HG03060 (cell line): Measurements from ENCODE around the gene B3GALT4.

Experiments used
- ATAC-seq: cut with Tn5 transposase; IDR thresholded peaks from one replicate; pipeline ENCODE4 v1.9.1; 2021; ENCODE audit warnings: low read depth, moderate number of reproducible peaks; ENCODE audit not compliant: unreplicated experiment

B3GALT4 gene

GRCh38 chr6:33288921-33289783 is 12.2 kb downstream of the B3GALT4 start, which contains the start of the genes PFDN6 and WDR46:
Gene PFDN6 (plus strand): TSS chr6:33289601. CDS start chr6:33289857, 256 bp downstream.
Gene WDR46 (minus strand): TSS chr6:33289239. CDS start chr6:33289170, 69 bp downstream.
- peak; percentile 69 for ATAC-seq

DNA sequence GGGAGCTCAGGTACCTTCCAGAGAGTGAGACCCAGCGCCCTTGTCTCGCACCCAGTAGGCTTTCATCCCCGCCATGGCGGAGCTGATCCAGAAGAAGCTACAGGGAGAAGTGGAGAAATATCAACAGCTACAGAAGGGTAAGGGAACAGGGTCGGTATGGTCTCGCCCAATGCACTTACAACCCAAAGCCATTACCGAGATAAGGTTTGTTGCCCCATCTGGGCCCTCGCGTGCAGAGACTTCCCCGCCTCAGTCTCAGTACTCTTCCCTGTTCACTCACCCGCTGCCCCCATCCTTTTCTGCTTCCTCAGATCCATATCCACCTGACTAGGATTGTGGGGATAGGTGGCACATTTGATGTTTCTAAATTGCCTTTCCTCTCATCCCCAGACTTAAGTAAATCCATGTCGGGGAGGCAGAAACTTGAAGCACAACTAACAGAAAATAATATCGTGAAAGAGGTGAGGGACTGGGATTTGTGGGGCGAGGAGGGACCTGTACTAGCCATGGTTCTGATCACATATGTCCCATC is 12.9 kb downstream of the B3GALT4 start:
- ATAC-seq, result no peak

DNA sequence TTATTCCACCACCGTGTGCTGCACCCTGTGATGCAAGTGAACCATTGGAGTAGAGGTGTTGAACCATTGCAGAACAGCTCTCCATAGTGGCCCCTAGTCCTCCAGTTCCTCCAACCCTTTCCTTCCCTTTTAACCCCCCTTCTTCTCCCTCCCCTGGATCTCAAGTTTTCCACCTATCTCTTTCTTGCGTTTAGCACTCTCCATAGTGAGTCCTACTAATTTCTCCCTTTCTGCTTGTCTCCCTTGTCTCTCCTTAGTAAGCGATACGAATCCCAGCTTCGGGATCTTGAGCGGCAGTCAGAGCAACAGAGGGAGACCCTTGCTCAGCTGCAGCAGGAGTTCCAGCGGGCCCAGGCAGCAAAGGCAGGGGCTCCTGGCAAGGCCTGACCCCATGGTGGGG is 13.5 kb downstream of the B3GALT4 start:
- no peak for ATAC-seq

DNA sequence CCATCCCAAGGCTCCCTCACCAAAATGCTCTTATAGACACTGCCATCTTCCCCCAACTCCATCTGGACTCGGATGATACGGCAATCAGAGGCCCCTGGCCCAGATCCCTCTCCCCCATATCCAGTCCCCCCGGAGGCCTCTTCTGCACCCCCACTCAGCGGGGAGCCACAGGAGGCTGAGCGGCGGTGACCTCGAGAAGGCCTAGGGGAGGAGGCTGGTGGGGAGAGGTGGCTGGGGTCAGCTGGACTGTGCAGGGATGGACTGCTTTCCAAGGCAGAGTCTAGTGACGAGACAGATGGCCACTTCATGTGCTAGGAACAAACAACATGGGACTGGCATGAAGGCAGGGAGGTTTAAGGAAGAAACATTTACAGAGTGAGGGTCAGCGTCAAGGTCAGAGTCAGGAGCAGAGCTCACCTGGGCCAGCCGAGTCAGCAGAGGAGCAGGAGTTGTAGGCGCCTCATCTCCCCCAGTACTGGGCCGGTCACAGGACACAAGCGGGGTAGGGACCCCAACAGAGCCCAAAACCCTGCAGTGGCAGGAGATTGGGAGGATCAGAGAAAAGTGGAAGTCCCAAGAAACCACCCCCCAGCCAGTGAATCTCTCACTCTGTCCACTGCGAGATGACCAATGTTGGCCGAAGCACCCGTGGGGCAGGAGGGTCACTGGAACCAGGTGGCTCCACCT is 16.2 kb downstream of the B3GALT4 start:
- no peak for ATAC-seq

- no peak for ATAC-seq
Observed at GRCh38 chr6:33294086-33294823, 17.3 kb downstream of the B3GALT4 start.

GRCh38 chr6:33295621-33296369 is 18.9 kb downstream of the B3GALT4 start:
- no peak for ATAC-seq

DNA sequence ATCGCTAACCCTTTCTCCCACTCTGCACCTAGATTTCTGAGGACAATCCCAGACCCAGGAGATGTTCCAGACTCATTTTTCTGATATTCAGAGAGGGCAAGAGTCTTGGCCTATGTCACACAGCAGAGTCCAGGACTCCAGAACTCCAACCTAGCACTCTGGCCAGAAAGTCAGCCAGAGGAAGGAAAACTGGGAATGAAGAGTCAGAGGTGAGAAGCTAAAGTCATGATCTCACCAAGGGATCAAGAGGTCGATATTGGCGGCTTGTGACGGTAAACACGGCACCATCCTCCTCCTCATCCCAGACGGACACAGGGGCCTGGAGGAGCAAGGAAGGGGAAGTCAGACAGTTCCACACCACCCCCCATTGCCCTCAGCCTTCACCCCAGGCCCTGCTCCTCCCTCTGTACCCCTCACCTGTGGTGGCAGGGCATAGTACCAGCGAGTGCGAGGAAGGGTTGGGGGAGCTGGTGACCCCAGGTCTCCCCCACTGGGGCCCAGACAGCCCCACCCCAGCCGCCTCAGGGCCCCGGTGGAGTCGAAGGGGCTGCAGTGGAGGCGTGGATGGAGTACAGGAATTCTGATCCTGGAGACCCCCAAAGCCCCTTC is 20.0 kb downstream of the B3GALT4 start:
- ATAC-seq, result no peak

GRCh38 chr6:33297406-33297955 is 20.6 kb downstream of the B3GALT4 start:
- no peak for ATAC-seq

DNA sequence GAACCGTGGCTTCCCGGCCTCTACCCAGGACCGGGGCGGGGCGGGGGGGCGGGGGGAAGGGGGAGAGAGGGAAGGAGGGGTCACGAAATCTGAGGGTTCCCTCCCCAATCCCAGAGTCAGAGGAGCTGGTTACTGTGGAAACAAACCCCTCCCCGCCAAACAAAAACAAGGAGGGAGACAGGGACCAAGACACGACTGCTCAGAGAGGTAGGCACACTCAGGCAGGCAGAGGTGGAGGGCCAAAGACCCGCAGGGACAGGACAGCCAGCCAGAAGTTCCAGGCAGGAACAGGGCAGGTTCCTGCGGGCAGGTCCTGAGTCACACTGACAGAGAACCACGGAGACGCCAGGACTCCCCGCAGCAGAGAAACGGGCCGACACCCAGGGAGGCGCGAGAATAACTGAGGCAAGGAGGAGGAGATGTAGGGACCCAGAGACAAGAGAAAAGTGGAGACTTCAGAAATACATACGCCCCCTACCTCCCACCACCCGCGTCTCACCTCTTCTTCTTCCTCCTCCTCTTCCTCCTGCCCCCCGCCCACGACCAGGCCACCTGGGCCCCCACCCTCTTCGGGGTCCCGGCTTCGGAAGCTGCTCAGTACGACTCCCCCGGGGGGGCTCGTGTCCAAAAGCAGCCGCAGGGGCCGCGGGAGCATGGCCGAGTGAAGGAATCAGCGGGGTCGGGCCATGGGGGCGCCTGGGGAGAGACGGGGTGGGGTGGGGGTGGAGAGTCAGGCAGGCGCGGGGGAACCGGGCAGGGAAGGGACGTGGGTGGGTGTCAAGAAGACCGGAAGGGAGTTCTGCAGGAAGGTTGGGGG is 21.2 kb downstream of the B3GALT4 start:
- ATAC-seq, result no peak

- no peak for ATAC-seq
Observed at GRCh38 chr6:33298773-33299236, 21.9 kb downstream of the B3GALT4 start, which contains the start of gene RGL2. Gene RGL2 (minus strand): TSS chr6:33298942. CDS start chr6:33298610, 332 bp downstream.

DNA sequence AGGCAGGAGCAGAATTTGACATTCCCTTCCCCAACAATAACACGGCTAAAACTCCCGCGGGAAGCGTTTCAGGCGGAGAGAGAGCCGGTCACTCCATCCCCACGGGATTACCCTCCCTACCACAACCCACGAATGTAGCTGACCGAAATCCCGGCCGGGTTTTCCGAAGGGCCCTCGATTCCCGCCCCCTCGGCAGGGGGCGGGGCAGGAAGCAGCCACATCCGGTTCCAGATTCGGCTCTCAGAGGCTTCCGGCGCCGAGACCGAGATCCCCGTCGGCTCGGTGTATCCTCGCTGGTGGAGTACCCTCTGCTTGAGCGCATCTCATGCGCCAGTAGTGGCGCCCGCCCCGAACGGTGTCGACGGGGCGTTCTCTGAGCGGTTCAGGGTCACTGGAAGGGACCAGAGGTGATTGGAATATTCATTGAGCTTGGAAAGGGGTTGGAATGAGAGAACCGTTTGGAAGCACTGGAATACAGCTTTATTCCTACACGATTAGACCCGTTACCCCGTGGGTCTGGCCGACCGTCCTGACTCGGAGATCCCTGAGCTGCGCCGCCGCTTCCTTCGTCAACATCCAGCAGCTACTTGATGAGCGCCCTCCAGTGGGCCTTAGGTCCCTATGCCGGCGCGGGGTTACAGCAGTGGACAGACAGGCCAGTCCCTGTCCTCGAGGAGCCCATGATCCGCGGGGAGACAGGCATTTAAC is 22.5 kb downstream of the B3GALT4 start:
- peak; percentile 65 for ATAC-seq

GRCh38 chr6:33301877-33302276 is 25.0 kb downstream of the B3GALT4 start:
- no peak for ATAC-seq

- ATAC-seq, result no peak
Observed at GRCh38 chr6:33304216-33304615, 27.3 kb downstream of the B3GALT4 start.

DNA sequence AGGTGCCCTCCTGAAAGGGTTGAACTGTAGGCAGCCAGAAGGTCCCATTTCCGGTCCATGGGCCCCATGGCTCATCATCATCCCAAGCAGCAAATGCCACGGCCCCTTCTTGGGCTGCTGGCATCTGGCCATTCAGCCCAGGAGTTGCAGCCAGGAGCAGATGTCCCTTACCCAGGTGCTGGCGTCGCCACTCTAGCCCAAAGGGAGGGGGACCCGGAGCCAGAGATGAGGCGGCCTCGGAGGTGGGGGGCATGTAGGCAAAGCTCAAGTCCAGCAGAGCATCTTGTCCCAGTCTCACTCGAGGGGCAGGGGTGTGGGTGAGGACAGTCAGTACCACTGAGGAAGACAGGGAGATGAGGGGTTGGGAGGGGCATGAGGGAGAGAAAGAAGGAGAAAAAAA is 28.1 kb downstream of the B3GALT4 start:
- no peak for ATAC-seq

DNA sequence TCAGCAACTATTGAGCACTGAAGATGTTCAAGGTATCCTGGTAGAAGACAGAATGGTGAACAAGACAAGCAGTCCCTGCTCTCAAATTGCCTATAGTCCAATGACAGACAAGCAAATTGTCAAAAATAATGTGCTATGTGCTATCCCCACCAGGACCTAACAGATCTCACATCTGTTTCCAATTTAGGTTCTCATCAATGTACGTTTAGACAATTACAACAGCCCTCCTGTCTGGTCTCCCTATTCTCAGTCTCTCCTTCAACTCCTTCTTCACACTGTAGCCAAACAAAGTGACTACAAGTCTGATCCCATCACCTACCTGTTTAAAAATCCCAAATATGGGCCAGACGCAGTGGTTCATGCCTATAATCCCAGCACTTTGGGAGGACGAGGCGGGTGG is 29.4 kb downstream of the B3GALT4 start:
- ATAC-seq, result no peak

DNA sequence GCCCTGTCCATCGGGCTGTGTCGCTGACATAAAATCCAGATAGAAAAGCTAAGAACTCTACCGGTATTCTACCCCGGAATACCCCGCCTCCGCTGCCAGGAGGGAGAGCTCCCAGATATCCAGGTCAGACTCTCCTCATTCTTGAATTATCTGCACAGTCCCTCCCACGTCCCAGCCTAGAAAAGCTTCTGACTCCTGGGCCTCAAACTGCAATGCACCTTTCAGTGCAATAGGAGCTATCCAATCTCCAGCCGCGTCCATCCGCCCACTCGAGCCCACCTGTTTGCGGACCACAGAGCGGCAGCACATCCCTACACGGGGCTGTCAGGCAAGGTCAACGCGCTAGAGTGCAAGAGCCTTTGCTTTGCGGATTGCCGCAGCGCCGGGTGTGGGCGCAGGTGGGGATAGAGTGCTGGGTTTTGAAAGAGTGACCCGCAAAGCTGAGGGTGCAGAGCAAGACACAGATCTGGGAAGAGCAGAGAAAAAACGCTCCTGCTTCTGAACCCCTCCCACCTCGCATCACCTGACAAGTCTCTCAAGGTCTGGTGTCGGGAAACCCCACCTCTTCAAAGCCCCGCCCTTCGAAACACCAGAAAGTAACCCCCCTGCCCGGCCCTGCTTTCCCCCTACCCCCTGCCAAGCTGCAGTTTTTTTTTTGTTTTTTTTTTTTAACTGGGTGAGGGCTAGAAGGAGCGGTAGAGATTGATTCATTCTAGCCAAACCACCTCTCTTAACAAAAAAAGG is 35.6 kb downstream of the B3GALT4 start:
- no peak for ATAC-seq

- ATAC-seq, result no peak
Observed at GRCh38 chr6:33313105-33313708, 36.3 kb downstream of the B3GALT4 start.
